Keratinocyte (primary cell): Measurements from ENCODE around the gene LCK. TPM values are rescaled to one million over a fixed set of nuclear protein-coding genes. Genes with fewer than 3 reads are reported as not detected.

ENCODE experiments used
- DNase-seq: peaks from one replicate; pipeline ENCODE4 v3.0.0-alpha.2; 2011; ENCODE audit warnings: low read depth, missing footprints, low spot score
- FAIRE-seq: peaks from 2 replicates; lab custom pipeline; 2011; peaks lifted over from hg19 to GRCh38; lab: Jason Lieb, UNC
- H2AFZ ChIP-seq: 2 replicates; pipeline ENCODE4 v1.6.0; 2012; ENCODE audit warnings: low read length, control low read depth, inconsistent platforms; ENCODE audit not compliant: control insufficient read depth
- H3K27ac ChIP-seq: 2 replicates; pipeline ENCODE4 v1.5.1; 2011; ENCODE audit warnings: low read length; ENCODE audit not compliant: control insufficient read depth, insufficient read depth
- H3K27me3 ChIP-seq: 3 replicates; pipeline ENCODE4 v1.6.0; 2011; ENCODE audit warnings: low read length; ENCODE audit not compliant: control insufficient read depth, insufficient read depth; ENCODE audit errors: extremely low read depth
- H3K36me3 ChIP-seq, 2 experiments: 2 replicates in 1 of 2; 3 replicates in 1 of 2; pipeline ENCODE4 v1.5.1; 2011; ENCODE audit warnings: low read length in 2 of 2, mild to moderate bottlenecking in 1 of 2; ENCODE audit not compliant: control insufficient read depth in 2 of 2, insufficient read depth in 2 of 2; ENCODE audit errors: extremely low read depth in 1 of 2
- H3K4me1 ChIP-seq: 3 replicates; pipeline ENCODE4 v1.5.1; 2011; ENCODE audit warnings: low read length; ENCODE audit not compliant: control insufficient read depth, insufficient read depth; ENCODE audit errors: extremely low read depth
- H3K4me2 ChIP-seq: 3 replicates; pipeline ENCODE4 v1.6.0; 2011; ENCODE audit warnings: low read depth, low read length; ENCODE audit not compliant: control insufficient read depth, insufficient read depth; ENCODE audit errors: extremely low read depth
- H3K4me3 ChIP-seq, 3 experiments: fragments of 200-600 bp in 1 of 3; sonication (generic) in 1 of 3; 2 replicates in 2 of 3; 3 replicates in 1 of 3; pipeline ENCODE4 v1.5.1; 2011 to 2016; ENCODE audit warnings: low read length in 3 of 3, mild to moderate bottlenecking in 3 of 3, control low read depth in 2 of 3, inconsistent platforms in 1 of 3, low read depth in 1 of 3, mixed read lengths in 1 of 3, mixed run types in 1 of 3, moderate library complexity in 1 of 3; ENCODE audit not compliant: control insufficient read depth in 2 of 3, insufficient read depth in 2 of 3; ENCODE audit errors: extremely low read depth in 1 of 3
- H3K79me2 ChIP-seq: 2 replicates; pipeline ENCODE4 v1.6.0; 2012; ENCODE audit warnings: low read length; ENCODE audit not compliant: control insufficient read depth, insufficient read depth
- H3K9ac ChIP-seq: 3 replicates; pipeline ENCODE4 v1.6.0; 2011; ENCODE audit warnings: low read length; ENCODE audit not compliant: control insufficient read depth, insufficient read depth; ENCODE audit errors: extremely low read depth
- H3K9me1 ChIP-seq: 3 replicates; pipeline ENCODE4 v1.6.0; 2011; ENCODE audit warnings: low read length; ENCODE audit not compliant: control insufficient read depth, insufficient read depth; ENCODE audit errors: extremely low read depth
- H3K9me3 ChIP-seq: 2 replicates; pipeline ENCODE4 v1.5.1; 2012; ENCODE audit warnings: low read depth, low read length; ENCODE audit not compliant: control insufficient read depth
- H4K20me1 ChIP-seq: 3 replicates; pipeline ENCODE4 v1.6.0; 2011; ENCODE audit warnings: low read length; ENCODE audit not compliant: control insufficient read depth, insufficient read depth; ENCODE audit errors: extremely low read depth
- CTCF ChIP-seq, 3 experiments: IDR thresholded peaks in 1 of 3; conservative IDR thresholded peaks in 1 of 3; optimal IDR thresholded peaks in 1 of 3; 2 replicates in 2 of 3; 3 replicates in 1 of 3; pipeline versions ENCODE3 to v1.5.1; 2011; ENCODE audit warnings: low read length in 3 of 3, mild to moderate bottlenecking in 3 of 3, moderate library complexity in 2 of 3, control low read depth in 1 of 3, inconsistent platforms in 1 of 3; ENCODE audit not compliant: insufficient read depth in 2 of 3; ENCODE audit errors: extremely low read depth in 1 of 3
- EZH2 ChIP-seq: IDR thresholded peaks from one replicate; pipeline ENCODE4 v1.6.1; 2012; ENCODE audit warnings: inconsistent platforms, mild to moderate bottlenecking, low read length, moderate library complexity
- dilution Hi-C: fragments of 300-500 bp; cut with MboI; formaldehyde crosslinking; loops from one replicate; pipeline ENCODE4 v1.7.0; 2020; ENCODE audit warnings: low sequenced_read_pairs; ENCODE audit not compliant: extremely low pct_ligation_motif_present
- polyA plus RNA-seq, 5 experiments: library from polyadenylated mRNA; depleted of rRNA in 3 of 5; stranded (reverse) in 3 of 5; stranded (forward) in 1 of 5; unstranded in 1 of 5; fragments of >200 nt; gene quantifications; 1 replicate in 1 of 5; 2 replicates in 3 of 5; 3 replicates in 1 of 5; pipeline versions ENCODE4 v1.2.1 to v1.2.3, GENCODE V29; 2011 to 2012; ENCODE audit warnings: missing spikeins in 2 of 5, low read depth in 1 of 5, low replicate concordance in 1 of 5

LCK gene
- polyA plus RNA-seq, 1 donor (not counting 4 experiments of a cell fraction or from before 2014, with no cell fraction given), result 0.16 TPM

DNA sequence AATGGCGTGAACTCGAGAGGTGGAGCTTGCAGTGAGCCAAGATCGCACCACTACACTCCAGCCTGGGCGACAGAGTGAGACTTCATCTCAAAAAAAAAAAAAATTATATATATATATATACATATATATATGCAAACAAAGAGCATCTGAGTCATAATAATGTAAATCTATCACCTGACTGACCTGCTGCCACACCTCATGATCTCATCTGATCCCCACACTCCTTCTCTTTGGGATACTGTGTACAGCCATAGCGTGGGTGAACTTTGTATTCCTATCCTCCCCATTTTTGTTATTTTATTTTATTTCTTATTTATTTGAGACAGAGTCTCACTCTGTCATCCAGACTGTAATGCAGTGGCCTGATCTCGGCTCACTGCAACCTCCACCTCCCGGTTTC, 38.2 kb downstream of the LCK start:
- H3K36me3 ChIP-seq, result no peaks in the 10 kb centered on the region
- H3K4me3 ChIP-seq, result no peak overlapping the region
- H4K20me1 ChIP-seq, result no peaks in the 10 kb centered on the region
- no peaks in the 10 kb centered on the region for H3K9me1 ChIP-seq
- H3K9me3 ChIP-seq, result no peaks in the 10 kb centered on the region
- H3K27ac ChIP-seq, result peak overlapping the region; percentile 61
- H3K4me1 ChIP-seq, result peaks cover 13% of the 10 kb centered on the region
- no peak for FAIRE-seq
- peaks cover 20% of the 10 kb centered on the region for H3K79me2 ChIP-seq
- DNase-seq, result no peak
- H3K4me2 ChIP-seq, result no peak overlapping the region
- H2AFZ ChIP-seq, result no peak overlapping the region
- H3K27me3 ChIP-seq, result no peaks in the 10 kb centered on the region
- dilution Hi-C loops, result no loop called here
- no peak for TF ChIP-seq CTCF (optimal IDR thresholded peaks at IDR 0.05 in 1 of 3, IDR thresholded peaks at IDR 0.05 in 1 of 3, conservative IDR thresholded peaks at IDR 0.05 in 1 of 3; ENCODE audit: extremely low read depth in 1 of 3, insufficient read depth in 2 of 3, low read length in 3 of 3)
- TF ChIP-seq EZH2, result no peak
- no peak overlapping the region for H3K9ac ChIP-seq

GRCh38 chr1:32291145-32291707, 40.2 kb downstream of the LCK start:
- FAIRE-seq, result peak; percentile 67
- Histone ChIP-seq H3K9me1 (no peaks in the 10 kb centered on the region), H3K79me2 (peaks cover 36% of the 10 kb centered on the region), H3K4me1 (peaks cover 13% of the 10 kb centered on the region), H4K20me1 (no peaks in the 10 kb centered on the region), H3K4me2 (peak overlapping the region; percentile 88), H3K9me3 (no peaks in the 10 kb centered on the region), H3K27me3 (no peaks in the 10 kb centered on the region), H2AFZ (peak overlapping the region; percentile 96), H3K36me3 (no peaks in the 10 kb centered on the region), H3K9ac (peak overlapping the region; percentile 92), H3K27ac (peak overlapping the region; percentile 93), H3K4me3 (peak overlapping the region; percentile 81 to 92 (median 85))
- TF ChIP-seq EZH2 (no peak), CTCF (optimal IDR thresholded peaks at IDR 0.05 in 1 of 3, IDR thresholded peaks at IDR 0.05 in 1 of 3, conservative IDR thresholded peaks at IDR 0.05 in 1 of 3; ENCODE audit: extremely low read depth in 1 of 3, insufficient read depth in 2 of 3, low read length in 3 of 3) (no peak)
- DNase-seq, result peak; percentile 35
- dilution Hi-C loops, result no loop called here
